ENCODE results near the gene TGFBR3. TPM values are rescaled to one million over a fixed set of nuclear protein-coding genes. Genes with fewer than 3 reads are reported as not detected.

TGFBR3 gene
- total and polyA plus RNA-seq, 2 of the 8 experiments (the other 6 are each of a cell fraction or from before 2014, with no cell fraction given), result 2.0 to 6.1 TPM

DNA sequence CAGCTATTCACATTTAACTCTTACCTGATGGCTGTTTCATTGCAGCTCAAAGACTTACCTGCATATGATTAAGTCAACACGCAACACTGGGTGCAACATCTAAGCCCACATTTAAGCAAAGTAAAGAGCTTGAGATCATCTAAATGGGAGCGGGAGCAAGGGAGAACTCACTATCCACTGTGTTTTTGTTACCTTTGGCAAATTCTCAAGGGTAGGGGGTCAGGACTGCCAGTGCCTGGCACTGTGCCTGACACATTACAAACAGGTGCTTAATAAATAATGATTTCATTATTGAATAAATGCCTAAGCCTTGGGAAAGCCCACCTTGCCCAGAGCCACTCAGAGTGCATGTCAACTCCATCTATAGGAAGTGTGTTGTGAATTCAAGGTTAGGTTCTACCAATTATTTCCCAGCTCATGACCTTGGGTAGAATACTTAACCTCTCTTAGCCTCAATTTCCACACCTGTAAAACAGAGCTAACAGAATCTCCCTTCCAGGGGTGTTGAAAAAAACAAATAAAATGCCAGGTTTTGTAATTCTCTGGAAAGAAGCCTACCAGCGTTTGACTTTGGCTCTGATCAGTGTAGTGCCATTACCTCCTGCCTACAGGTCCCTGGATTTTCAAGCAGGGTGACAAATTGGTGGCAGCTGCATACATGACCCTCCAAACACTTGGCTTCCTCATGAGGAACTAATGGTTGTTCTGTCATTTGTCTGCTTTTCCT lies 109.7 kb downstream of the TGFBR3 start:
- no peaks in the 10 kb centered on the region for H4K20me1 ChIP-seq (replicated peaks in 1 of 2; ENCODE audit: control insufficient read depth in 1 of 2, insufficient read depth in 2 of 2, low read length in 2 of 2)
- H2BK12ac ChIP-seq (ENCODE audit: low read depth, low read length), result no peak overlapping the region
- no peaks in the 10 kb centered on the region for H3K79me1 ChIP-seq (ENCODE audit: low read depth, low read length)
- H3K14ac ChIP-seq (ENCODE audit: insufficient read length), result no peak overlapping the region
- WGBS, 2 experiments (ENCODE audit: extremely low coverage in 1 of 2, insufficient coverage in 1 of 2, insufficient read length in 1 of 2, insufficient replicate concordance in 2 of 2, low coverage in 1 of 2, low lambda C conversion rate in 2 of 2, missing lambda C conversion rate in 1 of 2), result 91% methylated on average over 3 of the region's 3 CpGs; no CpG with 5 or more reads in 1 of the 2 experiments
- H2AK5ac ChIP-seq (ENCODE audit: low read depth, low read length), result no peak overlapping the region
- H2AFZ ChIP-seq (ENCODE audit: low read length), result no peak overlapping the region
- CTCF ChIA-PET (ENCODE audit: partially characterized antibody), result interaction anchor here (0.7 to 2.2 kb wide), 6 partner anchors 10 to 222 kb away, joined by 3 to 8 read pairs (median 3); no protein-coding TSS in a partner anchor
- no peak overlapping the region for H4K8ac ChIP-seq (ENCODE audit: extremely low read depth, insufficient read depth, low read length)
- no peak overlapping the region for H3K56ac ChIP-seq (replicated peaks; ENCODE audit: insufficient read length, low read depth, low read length)
- H3K4me3 ChIP-seq (ENCODE audit: extremely low read depth in 1 of 4, insufficient read depth in 2 of 4, low read depth in 3 of 4, low read length in 4 of 4), result no peak overlapping the region
- no peak for DNase-seq (ENCODE audit: low read depth in 1 of 2, low spot score in 2 of 2)
- no peak overlapping the region for H4K5ac ChIP-seq (ENCODE audit: insufficient read length, low read depth, low read length)
- H4K91ac ChIP-seq (replicated peaks; ENCODE audit: insufficient read length, low read length), result no peak overlapping the region
- H2BK5ac ChIP-seq (ENCODE audit: low read depth, low read length), result no peak overlapping the region
- POLR2A ChIA-PET (ENCODE audit: partially characterized antibody), result no interaction called here
- no peaks in the 10 kb centered on the region for H3K79me2 ChIP-seq (ENCODE audit: control insufficient read depth in 1 of 2, insufficient read depth in 2 of 2, low read length in 2 of 2)
- no peak for FAIRE-seq
- H3K27me3 ChIP-seq (replicated peaks in 1 of 4; ENCODE audit: control insufficient read depth in 3 of 4, extremely low read depth in 1 of 4, insufficient read depth in 3 of 4, low read length in 3 of 4), result no peaks in the 10 kb centered on the region
- peaks cover 0 to 11% (median 3%) of the 10 kb centered on the region in 4 experiments; a peak in 3 of 7 replicates for H3K4me1 ChIP-seq (replicated peaks in 1 of 4; ENCODE audit: control insufficient read depth in 3 of 4, insufficient read depth in 4 of 4, low read length in 3 of 4)
- H2BK15ac ChIP-seq (ENCODE audit: low read length), result no peak overlapping the region
- H3K27ac ChIP-seq (ENCODE audit: low read depth, low read length), result no peak overlapping the region
- H3K23me2 ChIP-seq (ENCODE audit: low read depth, low read length), result no peaks in the 10 kb centered on the region
- H3K36me3 ChIP-seq (ENCODE audit: control insufficient read depth in 2 of 4, insufficient read depth in 4 of 4, low read length in 3 of 4), result no peaks in the 10 kb centered on the region
- H2BK120ac ChIP-seq (replicated peaks; ENCODE audit: low read depth, low read length), result no peak overlapping the region
- no peak overlapping the region for H3K9ac ChIP-seq (replicated peaks in 1 of 4; ENCODE audit: extremely low read depth in 1 of 4, low read depth in 3 of 4, low read length in 3 of 4)
- H3K4ac ChIP-seq (replicated peaks; ENCODE audit: insufficient read length, low read depth, low read length), result no peak overlapping the region
- no peak overlapping the region for H3K23ac ChIP-seq (ENCODE audit: insufficient read length)
- H2BK20ac ChIP-seq (ENCODE audit: low read length), result no peak overlapping the region
- H3K9me3 ChIP-seq (ENCODE audit: insufficient read depth in 2 of 2, low read depth in 1 of 2, low read length in 1 of 2), result no peaks in the 10 kb centered on the region
- H3K4me2 ChIP-seq (ENCODE audit: insufficient read depth in 1 of 2, low read depth in 2 of 2, low read length in 2 of 2), result no peak overlapping the region
- H3K18ac ChIP-seq (ENCODE audit: extremely low read depth, low read length), result no peak overlapping the region
- TF ChIP-seq SP2 (IDR thresholded peaks at IDR 0.05; ENCODE audit: low read length) (no peak), RFX5 (IDR thresholded peaks at IDR 0.05; ENCODE audit: borderline replicate concordance, low read depth, low read length) (no peak), EZH2 (IDR thresholded peaks at IDR 0.05; ENCODE audit: low read depth, low read length, severe bottlenecking) (no peak), TCF12 (IDR thresholded peaks at IDR 0.05; ENCODE audit: low read depth, low read length) (no peak), BACH1 (IDR thresholded peaks at IDR 0.05; ENCODE audit: low read length) (no peak), SIRT6 (IDR thresholded peaks at IDR 0.05; ENCODE audit: low read length) (no peak), TBP (IDR thresholded peaks at IDR 0.05; ENCODE audit: low read depth, low read length) (no peak), BRCA1 (IDR thresholded peaks at IDR 0.05; ENCODE audit: low read depth, low read length) (no peak), FOSL1 (IDR thresholded peaks at IDR 0.05; ENCODE audit: insufficient read depth, low read depth, low read length) (no peak)
- TF ChIP-seq, protein P1, sequence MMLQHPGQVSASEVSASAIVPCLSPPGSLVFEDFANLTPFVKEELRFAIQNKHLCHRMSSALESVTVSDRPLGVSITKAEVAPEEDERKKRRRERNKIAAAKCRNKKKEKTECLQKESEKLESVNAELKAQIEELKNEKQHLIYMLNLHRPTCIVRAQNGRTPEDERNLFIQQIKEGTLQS (IDR thresholded peaks at IDR 0.05; ENCODE audit: insufficient read depth, low read depth, low read length), result no peak
- TF ChIP-seq, protein P2, sequence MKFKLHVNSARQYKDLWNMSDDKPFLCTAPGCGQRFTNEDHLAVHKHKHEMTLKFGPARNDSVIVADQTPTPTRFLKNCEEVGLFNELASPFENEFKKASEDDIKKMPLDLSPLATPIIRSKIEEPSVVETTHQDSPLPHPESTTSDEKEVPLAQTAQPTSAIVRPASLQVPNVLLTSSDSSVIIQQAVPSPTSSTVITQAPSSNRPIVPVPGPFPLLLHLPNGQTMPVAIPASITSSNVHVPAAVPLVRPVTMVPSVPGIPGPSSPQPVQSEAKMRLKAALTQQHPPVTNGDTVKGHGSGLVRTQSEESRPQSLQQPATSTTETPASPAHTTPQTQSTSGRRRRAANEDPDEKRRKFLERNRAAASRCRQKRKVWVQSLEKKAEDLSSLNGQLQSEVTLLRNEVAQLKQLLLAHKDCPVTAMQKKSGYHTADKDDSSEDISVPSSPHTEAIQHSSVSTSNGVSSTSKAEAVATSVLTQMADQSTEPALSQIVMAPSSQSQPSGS (IDR thresholded peaks at IDR 0.05; ENCODE audit: low read length), result no peak

Measured in H1 (cell line).